HG03457 (cell line): ENCODE data around the gene ENSA.
"Not testable (repeated sequence)": the region's sequence is repeated elsewhere in the genome, so short reads cannot be mapped to it uniquely, and the experiment has no call there.

Source experiments
- ATAC-seq: cut with Tn5 transposase; IDR thresholded peaks from one replicate; pipeline ENCODE4 v1.9.1; 2021; ENCODE audit warnings: moderate number of reproducible peaks; ENCODE audit not compliant: unreplicated experiment

Gene ENSA

GRCh38 chr1:150581962-150582361 lies 47.5 kb downstream of the ENSA start:
- not testable (repeated sequence) for ATAC-seq

- ATAC-seq: not testable (repeated sequence)
Measured at GRCh38 chr1:150581437-150581836, 48.0 kb downstream of the ENSA start.

- ATAC-seq: not testable (repeated sequence)
Measured at GRCh38 chr1:150580966-150581365, 48.4 kb downstream of the ENSA start.

- ATAC-seq: no peak
Measured at GRCh38 chr1:150579945-150580642, 49.3 kb downstream of the ENSA start.

GRCh38 chr1:150579110-150579944 lies 50.1 kb downstream of the ENSA start, which contains the start of gene MCL1:
TSS of gene MCL1 (minus strand) at chr1:150579610. CDS start at chr1:150579530, 80 bp downstream.
- peak; percentile 70 for ATAC-seq

- no peak for ATAC-seq
Measured at GRCh38 chr1:150578272-150579109, 50.9 kb downstream of the ENSA start.

GRCh38 chr1:150577557-150578271 lies 51.7 kb downstream of the ENSA start:
- no peak for ATAC-seq

- no peak for ATAC-seq
Measured at GRCh38 chr1:150576794-150577556, 52.4 kb downstream of the ENSA start.

- ATAC-seq: no peak
Measured at GRCh38 chr1:150576367-150576711, 53.1 kb downstream of the ENSA start.

GRCh38 chr1:150575518-150576366 lies 53.7 kb downstream of the ENSA start:
- ATAC-seq: no peak

- ATAC-seq: no peak
Measured at GRCh38 chr1:150575072-150575489, 54.3 kb downstream of the ENSA start.

- no peak for ATAC-seq
Measured at GRCh38 chr1:150574260-150575071, 54.9 kb downstream of the ENSA start.

- ATAC-seq: not testable (repeated sequence)
Measured at GRCh38 chr1:150573648-150574071, 55.8 kb downstream of the ENSA start.

GRCh38 chr1:150572918-150573647 lies 56.3 kb downstream of the ENSA start:
- no peak for ATAC-seq
